H9 (cell line): Measurements from ENCODE around the gene FBXO10. TPM values are rescaled to one million over a fixed set of nuclear protein-coding genes. Genes with fewer than 3 reads are reported as not detected.

Experiments
- DNase-seq: peaks from one replicate; pipeline ENCODE4 v3.0.0-alpha.2; 2017
- H2AFZ ChIP-seq: one replicate; pipeline ENCODE4 v1.6.1; 2013; ENCODE audit warnings: mild to moderate bottlenecking, low read length, control low read depth, moderate library complexity
- H2AK5ac ChIP-seq: 2 replicates; pipeline ENCODE4 v1.6.1; 2013; ENCODE audit warnings: low read length, control low read depth, mixed read lengths; ENCODE audit not compliant: insufficient read length
- H2BK120ac ChIP-seq: one replicate; pipeline ENCODE4 v1.6.1; 2013; ENCODE audit warnings: low read depth, mild to moderate bottlenecking, low read length, control low read depth, inconsistent platforms; ENCODE audit not compliant: poor library complexity, severe bottlenecking
- H2BK12ac ChIP-seq: 2 replicates; pipeline ENCODE4 v1.6.1; 2013; ENCODE audit warnings: low read length, control low read depth, mixed read lengths, low read depth; ENCODE audit not compliant: insufficient read length
- H2BK15ac ChIP-seq: 2 replicates; pipeline ENCODE4 v1.6.1; 2013; ENCODE audit warnings: low read depth, low read length, control low read depth
- H2BK20ac ChIP-seq: one replicate; pipeline ENCODE4 v1.6.1; 2013; ENCODE audit warnings: low read depth, mild to moderate bottlenecking, low read length, control low read depth, inconsistent platforms; ENCODE audit not compliant: poor library complexity, severe bottlenecking
- H2BK5ac ChIP-seq: 2 replicates; pipeline ENCODE4 v1.6.1; 2013; ENCODE audit warnings: low read length, control low read depth, mixed read lengths; ENCODE audit not compliant: insufficient read length
- H3K14ac ChIP-seq: 2 replicates; pipeline ENCODE4 v1.6.1; 2013; ENCODE audit warnings: low read length, control low read depth; ENCODE audit not compliant: insufficient read depth
- H3K18ac ChIP-seq: 2 replicates; pipeline ENCODE4 v1.6.1; 2013; ENCODE audit warnings: low read depth, mild to moderate bottlenecking, mixed read lengths, low read length, control low read depth; ENCODE audit not compliant: insufficient read length
- H3K23ac ChIP-seq: 2 replicates; pipeline ENCODE4 v1.6.1; 2013; ENCODE audit warnings: low read length, control low read depth, mixed read lengths, low read depth; ENCODE audit not compliant: insufficient read length
- H3K23me2 ChIP-seq: 2 replicates; pipeline ENCODE4 v1.6.1; 2013; ENCODE audit warnings: low read depth, mild to moderate bottlenecking, mixed read lengths, low read length, control low read depth; ENCODE audit not compliant: insufficient read length, poor library complexity, severe bottlenecking
- H3K27ac ChIP-seq: 2 replicates; pipeline ENCODE4 v1.5.1; 2013; ENCODE audit warnings: low read length, control low read depth, mixed read lengths, low read depth; ENCODE audit not compliant: insufficient read length
- H3K27me3 ChIP-seq: 2 replicates; pipeline ENCODE4 v1.6.1; 2013; ENCODE audit warnings: low read length, control low read depth, inconsistent platforms; ENCODE audit not compliant: insufficient read depth
- H3K4ac ChIP-seq: 2 replicates; pipeline ENCODE4 v1.6.1; 2013; ENCODE audit warnings: low read depth, mild to moderate bottlenecking, control low read depth, inconsistent platforms, low read length, moderate library complexity
- H3K4me1 ChIP-seq: 2 replicates; pipeline ENCODE4 v1.6.1; 2013; ENCODE audit warnings: low read length, control low read depth, inconsistent platforms; ENCODE audit not compliant: insufficient read depth
- H3K4me2 ChIP-seq: 2 replicates; pipeline ENCODE4 v1.6.1; 2013; ENCODE audit warnings: low read length, control low read depth, mixed read lengths; ENCODE audit not compliant: insufficient read length, insufficient read depth
- H3K56ac ChIP-seq: 2 replicates; pipeline ENCODE4 v1.6.1; 2013; ENCODE audit warnings: low read depth, mild to moderate bottlenecking, mixed read lengths, low read length, control low read depth; ENCODE audit not compliant: insufficient read length
- H3K79me1 ChIP-seq: 2 replicates; pipeline ENCODE4 v1.6.1; 2013; ENCODE audit warnings: low read depth, mild to moderate bottlenecking, moderate library complexity, low read length, control low read depth, inconsistent platforms; ENCODE audit not compliant: insufficient read depth, poor library complexity, severe bottlenecking
- H3K79me2 ChIP-seq: 2 replicates; pipeline ENCODE4 v1.6.1; 2013; ENCODE audit warnings: low read length, control low read depth, inconsistent platforms; ENCODE audit not compliant: insufficient read depth
- H3K9ac ChIP-seq: 2 replicates; pipeline ENCODE4 v1.6.1; 2013; ENCODE audit warnings: low read length, control low read depth, mixed read lengths; ENCODE audit not compliant: insufficient read length; ENCODE audit errors: extremely low read depth
- H3K9me3 ChIP-seq: one replicate; pipeline ENCODE4 v1.6.1; 2013; ENCODE audit warnings: low read depth, low read length, inconsistent platforms; ENCODE audit not compliant: control insufficient read depth
- H3T11ph ChIP-seq: one replicate; pipeline ENCODE4 v1.6.1; 2013; ENCODE audit warnings: mild to moderate bottlenecking, low read length, control low read depth, inconsistent platforms
- H4K20me1 ChIP-seq: one replicate; pipeline ENCODE4 v1.6.1; 2013; ENCODE audit not compliant: control insufficient read depth, insufficient read length, insufficient read depth
- H4K5ac ChIP-seq: 2 replicates; pipeline ENCODE4 v1.6.1; 2013; ENCODE audit warnings: low read depth, mild to moderate bottlenecking, mixed read lengths, low read length, control low read depth; ENCODE audit not compliant: insufficient read length
- H4K8ac ChIP-seq: replicated peaks from 2 replicates; pipeline ENCODE4 v1.6.1; 2013; ENCODE audit warnings: low read length, control low read depth, mixed read lengths, low read depth; ENCODE audit not compliant: insufficient read length
- H4K91ac ChIP-seq: 2 replicates; pipeline ENCODE4 v1.6.1; 2013; ENCODE audit warnings: low read depth, mild to moderate bottlenecking, moderate library complexity, mixed read lengths, low read length, control low read depth; ENCODE audit not compliant: insufficient read length
- H3K27ac Mint-ChIP-seq, 3 experiments: 2 replicates in 2 of 3; 3 replicates in 1 of 3; pipeline ENCODE4 v1.8.0; 2020 to 2021; ENCODE audit warnings: mixed read lengths in 3 of 3, mild to moderate bottlenecking in 1 of 3, moderate library complexity in 1 of 3
- H3K27me3 Mint-ChIP-seq: 2 replicates; pipeline ENCODE4 v1.8.0; 2021; ENCODE audit warnings: low read depth, mild to moderate bottlenecking, moderate library complexity, mixed read lengths
- H3K36me3 Mint-ChIP-seq, 3 experiments: 2 replicates in 2 of 3; 3 replicates in 1 of 3; pipeline ENCODE4 v1.8.0; 2020 to 2021; ENCODE audit warnings: low read depth in 3 of 3, mixed read lengths in 3 of 3; ENCODE audit not compliant: insufficient read depth in 1 of 3
- H3K4me1 Mint-ChIP-seq, 2 experiments: 2 replicates each; pipeline ENCODE4 v1.8.0; 2020; ENCODE audit warnings: mixed read lengths in 2 of 2
- H3K4me3 Mint-ChIP-seq, 2 experiments: 2 replicates in 1 of 2; 3 replicates in 1 of 2; pipeline ENCODE4 v1.8.0; 2020 to 2021; ENCODE audit warnings: mild to moderate bottlenecking in 2 of 2, mixed read lengths in 2 of 2, moderate library complexity in 1 of 2
- H3K9me3 Mint-ChIP-seq, 2 experiments: 2 replicates in 1 of 2; 3 replicates in 1 of 2; pipeline ENCODE4 v1.8.0; 2020; ENCODE audit warnings: mild to moderate bottlenecking in 2 of 2, mixed read lengths in 2 of 2, moderate library complexity in 1 of 2
- WGBS: extraction: QIAGEN DNeasy Blood & Tissue Kit; methylation state at CpG from one replicate; pipeline ENCODE4 v1.1.7; 2013; ENCODE audit warnings: missing lambda C conversion rate, low lambda C conversion rate, mixed read lengths; ENCODE audit not compliant: insufficient read length; ENCODE audit errors: extremely low coverage; 5-methylcytosine and 5-hydroxymethylcytosine counted together
- total RNA-seq: library from RNA; stranded (reverse); gene quantifications from 2 replicates; pipeline ENCODE4 v1.2.1, GENCODE V29; 2021
- TF ChIP-seq, protein P1 (sequence below): fragments of 200-600 bp; sonication (generic); conservative IDR thresholded peaks from 3 replicates; pipeline ENCODE4 v1.8.0; 2021; ENCODE audit warnings: antibody characterized with exemption, mild to moderate bottlenecking

Gene FBXO10
- total RNA-seq, 1 experiment from 2014 or later = 16.8 TPM

GRCh38 chr9:37611014-37611413 lies 34.8 kb upstream of the FBXO10 start:
- H3K9ac ChIP-seq = no peak overlapping the region
- Mint-ChIP-seq H3K27ac (no peak overlapping the region), H3K4me1 (no peaks in the 10 kb centered on the region), H3K27me3 (peaks cover 26% of the 10 kb centered on the region), H3K9me3 (no peaks in the 10 kb centered on the region), H3K36me3 (no peaks in the 10 kb centered on the region), H3K4me3 (no peak overlapping the region)
- H3K4me2 ChIP-seq = no peak overlapping the region
- no peak overlapping the region for H3K27ac ChIP-seq
- no peaks in the 10 kb centered on the region for H3K79me2 ChIP-seq
- H3K56ac ChIP-seq = no peak overlapping the region
- no peak overlapping the region for H4K8ac ChIP-seq
- no peak overlapping the region for H2BK12ac ChIP-seq
- no peaks in the 10 kb centered on the region for H3K27me3 ChIP-seq
- H4K20me1 ChIP-seq = no peaks in the 10 kb centered on the region
- DNase-seq = no peak
- no peak overlapping the region for H2BK20ac ChIP-seq
- no peak overlapping the region for H2AFZ ChIP-seq
- TF ChIP-seq, protein P1, sequence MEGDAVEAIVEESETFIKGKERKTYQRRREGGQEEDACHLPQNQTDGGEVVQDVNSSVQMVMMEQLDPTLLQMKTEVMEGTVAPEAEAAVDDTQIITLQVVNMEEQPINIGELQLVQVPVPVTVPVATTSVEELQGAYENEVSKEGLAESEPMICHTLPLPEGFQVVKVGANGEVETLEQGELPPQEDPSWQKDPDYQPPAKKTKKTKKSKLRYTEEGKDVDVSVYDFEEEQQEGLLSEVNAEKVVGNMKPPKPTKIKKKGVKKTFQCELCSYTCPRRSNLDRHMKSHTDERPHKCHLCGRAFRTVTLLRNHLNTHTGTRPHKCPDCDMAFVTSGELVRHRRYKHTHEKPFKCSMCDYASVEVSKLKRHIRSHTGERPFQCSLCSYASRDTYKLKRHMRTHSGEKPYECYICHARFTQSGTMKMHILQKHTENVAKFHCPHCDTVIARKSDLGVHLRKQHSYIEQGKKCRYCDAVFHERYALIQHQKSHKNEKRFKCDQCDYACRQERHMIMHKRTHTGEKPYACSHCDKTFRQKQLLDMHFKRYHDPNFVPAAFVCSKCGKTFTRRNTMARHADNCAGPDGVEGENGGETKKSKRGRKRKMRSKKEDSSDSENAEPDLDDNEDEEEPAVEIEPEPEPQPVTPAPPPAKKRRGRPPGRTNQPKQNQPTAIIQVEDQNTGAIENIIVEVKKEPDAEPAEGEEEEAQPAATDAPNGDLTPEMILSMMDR = no peak
- no peaks in the 10 kb centered on the region for H3K9me3 ChIP-seq
- H3K79me1 ChIP-seq = no peaks in the 10 kb centered on the region
- no peaks in the 10 kb centered on the region for H3K23me2 ChIP-seq
- no peak overlapping the region for H3K18ac ChIP-seq
- H4K91ac ChIP-seq = no peak overlapping the region
- H2BK120ac ChIP-seq = no peak overlapping the region
- no peak overlapping the region for H3K14ac ChIP-seq
- no peak overlapping the region for H3K23ac ChIP-seq
- no peak overlapping the region for H3K4ac ChIP-seq
- H2BK5ac ChIP-seq = no peak overlapping the region
- no peaks in the 10 kb centered on the region for H3K4me1 ChIP-seq
- no CpG with 5 or more reads among the region's 6 CpGs for WGBS
- H3T11ph ChIP-seq = no peak overlapping the region
- no peak overlapping the region for H2AK5ac ChIP-seq
- no peak overlapping the region for H2BK15ac ChIP-seq
- no peak overlapping the region for H4K5ac ChIP-seq
